Thyroid gland (tissue), 4 donors: ENCODE measurements around the gene CBFA2T2. TPM values are rescaled to one million over a fixed set of nuclear protein-coding genes. Genes with fewer than 3 reads are reported as not detected.
A peak's percentile ranks its signal among the peaks of the same experiment; 100 is the strongest.
"Not testable (repeated sequence)": the region's sequence is repeated elsewhere in the genome, so short reads cannot be mapped to it uniquely, and the experiment has no call there.

ENCODE experiments used
- DNase-seq, 2 donors: peaks; one replicate each; pipeline ENCODE4 v3.0.0-alpha.2; 2019
- H3K27ac ChIP-seq, 3 donors: fragments of 200-600 bp; sonication (generic); 1 replicate in 2 of 3; 2 replicates in 1 of 3; pipeline ENCODE4 v1.5.1; 2016 to 2019; ENCODE audit warnings: mild to moderate bottlenecking in 1 of 3, moderate library complexity in 1 of 3
- H3K27me3 ChIP-seq: fragments of 200-600 bp; sonication (generic); one replicate; pipeline ENCODE4 v1.5.1; 2019
- H3K36me3 ChIP-seq, 2 donors: fragments of 200-600 bp; sonication (generic); one replicate each; pipeline ENCODE4 v1.5.1; 2016 to 2019
- H3K4me1 ChIP-seq, 2 donors: fragments of 200-600 bp; sonication (generic); one replicate each; pipeline ENCODE4 v1.5.1; 2017 to 2019
- H3K4me3 ChIP-seq, 3 donors: fragments of 200-600 bp; sonication (generic); replicated peaks in 1 of 3; 1 replicate in 2 of 3; 2 replicates in 1 of 3; pipeline ENCODE4 v1.5.1; 2016; ENCODE audit warnings: mild to moderate bottlenecking in 1 of 3
- H3K9me3 ChIP-seq: fragments of 200-600 bp; sonication (generic); one replicate; pipeline ENCODE4 v1.5.1; 2017
- CTCF ChIP-seq, 6 experiments: fragments of 200-600 bp in 3 of 6; fragments of 450-650 bp in 3 of 6; sonication (generic) in 3 of 6; IDR thresholded peaks; one replicate each; pipeline ENCODE4 v1.5.1; 2016 to 2019; ENCODE audit warnings: antibody characterized with exemption in 6 of 6, mild to moderate bottlenecking in 2 of 6, inconsistent platforms in 1 of 6, moderate library complexity in 1 of 6
- POLR2A ChIP-seq, 2 donors: fragments of 450-650 bp; IDR thresholded peaks; one replicate each; pipeline ENCODE4 v1.6.1; 2017; ENCODE audit warnings: antibody characterized with exemption in 2 of 2, mild to moderate bottlenecking in 2 of 2, moderate library complexity in 1 of 2
- WGBS, 2 donors: methylation state at CpG; one replicate each; pipeline ENCODE4 v1.1.5; 2017; 5-methylcytosine and 5-hydroxymethylcytosine counted together
- intact Hi-C: fragments of 100-400 bp; cut with DNase I; formaldehyde crosslinking; loops from one replicate; pipeline ENCODE4 v1.15.1; 2023
- total RNA-seq, 4 donors: library from RNA; depleted of rRNA; stranded (reverse); fragments of >200 nt; gene quantifications; one replicate each; pipeline ENCODE4 v1.2.3, GENCODE V29; 2016

Gene CBFA2T2
- total RNA-seq, 4 donors from 2014 or later, result 29.7 to 57.3 (median 35.8) TPM

DNA sequence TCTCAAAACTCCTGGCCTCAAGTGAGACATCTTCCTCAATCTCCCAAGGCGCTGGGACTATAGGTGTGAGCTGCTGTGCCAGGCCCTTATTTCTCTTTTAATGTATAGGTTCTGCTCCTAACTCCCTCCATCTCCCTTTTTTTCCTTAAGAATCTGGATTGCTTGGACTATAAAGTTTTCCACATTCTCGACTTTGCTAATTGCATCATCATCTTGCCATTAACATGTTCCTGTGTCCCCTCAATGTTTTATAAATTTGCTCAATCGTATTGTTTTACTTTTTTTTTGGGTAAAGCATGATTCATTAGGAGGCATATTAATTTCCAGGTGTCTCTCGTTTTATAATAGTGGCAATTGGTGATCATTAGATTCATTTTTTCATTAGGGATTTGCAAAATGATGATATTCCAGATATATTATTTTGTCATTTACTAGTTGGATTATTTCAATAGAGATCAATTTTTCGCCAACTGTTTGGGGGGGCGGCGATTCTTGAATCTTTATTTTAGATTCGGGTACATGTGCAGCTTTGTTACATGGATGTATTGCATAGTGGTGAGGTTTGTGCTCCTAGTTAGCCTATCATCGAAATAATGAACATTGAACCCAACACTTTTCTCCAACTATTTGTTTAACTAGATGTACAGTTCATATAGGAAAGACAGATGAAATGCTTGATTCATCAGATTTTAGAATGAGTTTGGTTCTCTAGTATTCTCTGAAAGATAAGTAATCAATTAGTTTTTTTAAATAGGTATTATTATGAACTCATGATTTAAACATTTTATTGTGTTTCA lies 68.7 kb downstream of the CBFA2T2 start:
- Histone ChIP-seq H3K27ac (no peak overlapping the region), H3K4me1 (peaks cover 12 to 26% of the 10 kb centered on the region in 2 donors), H3K36me3 (no peaks in the 10 kb centered on the region), H3K27me3 (no peaks in the 10 kb centered on the region), H3K4me3 (no peak overlapping the region), H3K9me3 (no peaks in the 10 kb centered on the region)
- DNase-seq, result no peak
- 96 to 97% methylated on average over 9 of the region's 9 CpGs for WGBS, 2 donors
- intact Hi-C loops, result no loop called here
- TF ChIP-seq CTCF (IDR thresholded peaks at IDR 0.05) (no peak), POLR2A (IDR thresholded peaks at IDR 0.05) (no peak)

GRCh38 chr20:33559212-33559611 lies 69.3 kb downstream of the CBFA2T2 start:
- intact Hi-C loops, result no loop called here
- Histone ChIP-seq H3K9me3 (no peaks in the 10 kb centered on the region), H3K36me3 (no peaks in the 10 kb centered on the region), H3K27ac (peak overlapping the region in 1 of 3 donors; percentile 16), H3K27me3 (no peaks in the 10 kb centered on the region), H3K4me3 (no peak overlapping the region), H3K4me1 (peaks cover 9 to 23% of the 10 kb centered on the region in 2 donors)
- DNase-seq, result no peak
- TF ChIP-seq CTCF (IDR thresholded peaks at IDR 0.05) (no peak), POLR2A (IDR thresholded peaks at IDR 0.05) (no peak)
- 82 to 98% methylated on average over 2 of the region's 2 CpGs for WGBS, 2 donors

DNA sequence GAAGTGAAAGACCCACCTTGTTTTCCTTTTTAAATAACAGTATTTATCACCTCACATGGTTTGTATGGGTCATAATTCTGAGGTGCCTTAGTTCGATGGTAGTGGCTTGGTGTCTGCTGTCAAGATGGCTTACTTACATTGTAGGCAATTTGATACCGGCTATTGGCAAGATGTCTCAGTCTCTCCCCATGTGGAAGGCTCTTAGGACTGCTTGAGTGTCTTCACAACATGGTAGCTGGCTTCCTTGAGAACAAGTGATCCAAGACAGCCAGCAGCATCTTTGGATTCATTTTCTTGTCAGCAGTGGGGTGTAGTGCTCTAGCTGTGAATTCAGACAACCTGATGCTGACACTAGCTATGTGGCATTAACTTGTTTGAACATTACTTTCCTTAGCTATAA lies 70.1 kb downstream of the CBFA2T2 start:
- no peak for DNase-seq
- Histone ChIP-seq H3K4me3 (no peak overlapping the region), H3K27ac (no peak overlapping the region), H3K4me1 (peaks cover 4 to 17% of the 10 kb centered on the region in 2 donors), H3K9me3 (no peaks in the 10 kb centered on the region), H3K27me3 (no peaks in the 10 kb centered on the region), H3K36me3 (no peaks in the 10 kb centered on the region)
- 86 to 96% methylated on average over 2 of the region's 2 CpGs for WGBS, 2 donors
- intact Hi-C loops, result no loop called here
- no peak for TF ChIP-seq POLR2A (IDR thresholded peaks at IDR 0.05)
- TF ChIP-seq CTCF (IDR thresholded peaks at IDR 0.05), result no peak

DNA sequence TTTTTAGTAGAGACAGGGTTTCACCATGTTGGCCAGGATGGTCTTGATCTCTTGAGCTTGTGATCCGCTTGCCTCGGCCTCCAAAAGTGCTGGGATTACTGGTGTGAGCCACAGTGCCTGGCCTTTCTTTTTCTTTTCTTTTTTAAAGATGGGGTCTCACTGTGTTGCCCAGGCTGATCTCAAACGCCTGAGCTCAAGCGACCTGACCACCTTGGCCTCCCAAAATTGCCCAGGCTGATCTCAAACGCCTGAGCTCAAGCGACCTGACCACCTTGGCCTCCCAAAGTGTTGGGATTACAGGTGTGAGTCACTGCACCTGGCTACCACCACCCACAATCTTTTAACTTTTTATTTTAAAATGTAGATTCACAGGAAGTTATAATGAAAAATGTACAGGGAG lies 71.2 kb downstream of the CBFA2T2 start:
- 81 to 99% methylated on average over 6 of the region's 6 CpGs for WGBS, 2 donors
- H3K36me3 ChIP-seq, H3K27ac ChIP-seq, H3K9me3 ChIP-seq, H3K4me3 ChIP-seq, intact Hi-C loops, H3K27me3 ChIP-seq, H3K4me1 ChIP-seq, DNase-seq: not testable (repeated sequence)

GRCh38 chr20:33561692-33562601 lies 72.1 kb downstream of the CBFA2T2 start:
- H3K27me3 ChIP-seq, result no peaks in the 10 kb centered on the region
- 27 to 31% methylated on average over 5 of the region's 5 CpGs for WGBS, 2 donors
- H3K4me3 ChIP-seq, result no peak overlapping the region
- H3K4me1 ChIP-seq, result peaks cover 4 to 9% of the 10 kb centered on the region in 2 donors
- no peaks in the 10 kb centered on the region for H3K36me3 ChIP-seq
- peak; percentile 73 to 80 for DNase-seq
- peak overlapping the region; percentile 46 to 72 (median 52) for H3K27ac ChIP-seq
- intact Hi-C loops, result no loop called here
- no peaks in the 10 kb centered on the region for H3K9me3 ChIP-seq
- no peak for TF ChIP-seq POLR2A (IDR thresholded peaks at IDR 0.05)
- no peak for TF ChIP-seq CTCF (IDR thresholded peaks at IDR 0.05)
